Brain microvascular endothelial cell (primary cell): ENCODE measurements around the gene PRKCH.

Source experiments
- DNase-seq: peaks from one replicate; pipeline ENCODE4 v3.0.0-alpha.2; 2020
- H3K27ac ChIP-seq: fragments of 250-450 bp; sonication (Bioruptor Pico); 2 replicates; pipeline ENCODE4 v1.5.1; 2020; ENCODE audit warnings: mild to moderate bottlenecking, moderate library complexity
- H3K27me3 ChIP-seq: fragments of 250-450 bp; sonication (Bioruptor Pico); replicated peaks from 2 replicates; pipeline ENCODE4 v1.5.1; 2020; ENCODE audit warnings: mild to moderate bottlenecking
- H3K36me3 ChIP-seq: fragments of 250-450 bp; sonication (Bioruptor Pico); replicated peaks from 2 replicates; pipeline ENCODE4 v1.5.1; 2020; ENCODE audit warnings: mild to moderate bottlenecking
- H3K4me3 ChIP-seq: 2 replicates; pipeline ENCODE4 v1.5.1; 2011; ENCODE audit warnings: low read depth, mild to moderate bottlenecking, control low read depth, low read length, moderate library complexity
- in situ Hi-C: cut with HindIII; loops from 2 replicates; pipeline ENCODE4 v1.10.0; 2017; ENCODE audit warnings: low sequenced_read_pairs, low pct_ligation_motif_present
- TF ChIP-seq, protein P1 (sequence below): IDR thresholded peaks from 2 replicates; pipeline ENCODE4 v1.5.1; 2011; ENCODE audit warnings: low read depth, mild to moderate bottlenecking, moderate library complexity, low read length, control low read depth, inconsistent platforms; ENCODE audit errors: missing control alignments

The PRKCH gene

DNA sequence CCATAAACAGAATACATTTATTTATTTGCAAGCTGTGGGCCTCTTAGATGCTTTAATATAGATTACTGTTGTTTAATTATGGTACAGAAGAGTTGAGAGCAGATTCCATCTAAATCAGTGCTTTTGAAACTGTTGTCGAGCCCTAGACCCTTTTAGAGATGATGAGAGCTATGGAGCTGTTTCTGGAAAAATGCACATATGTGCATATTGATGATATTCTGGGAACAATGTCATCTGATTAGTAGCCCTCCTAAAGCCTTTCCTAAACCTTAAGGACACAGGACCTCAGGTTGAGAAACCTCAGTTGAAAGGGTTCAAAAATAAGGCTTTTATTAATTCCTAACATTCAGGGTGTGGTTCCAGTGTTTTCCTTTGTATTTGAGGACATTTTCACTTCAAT, 11.7 kb downstream of the PRKCH start:
- H3K36me3 ChIP-seq = no peaks in the 10 kb centered on the region
- H3K27me3 ChIP-seq = no peaks in the 10 kb centered on the region
- TF ChIP-seq, protein P1, sequence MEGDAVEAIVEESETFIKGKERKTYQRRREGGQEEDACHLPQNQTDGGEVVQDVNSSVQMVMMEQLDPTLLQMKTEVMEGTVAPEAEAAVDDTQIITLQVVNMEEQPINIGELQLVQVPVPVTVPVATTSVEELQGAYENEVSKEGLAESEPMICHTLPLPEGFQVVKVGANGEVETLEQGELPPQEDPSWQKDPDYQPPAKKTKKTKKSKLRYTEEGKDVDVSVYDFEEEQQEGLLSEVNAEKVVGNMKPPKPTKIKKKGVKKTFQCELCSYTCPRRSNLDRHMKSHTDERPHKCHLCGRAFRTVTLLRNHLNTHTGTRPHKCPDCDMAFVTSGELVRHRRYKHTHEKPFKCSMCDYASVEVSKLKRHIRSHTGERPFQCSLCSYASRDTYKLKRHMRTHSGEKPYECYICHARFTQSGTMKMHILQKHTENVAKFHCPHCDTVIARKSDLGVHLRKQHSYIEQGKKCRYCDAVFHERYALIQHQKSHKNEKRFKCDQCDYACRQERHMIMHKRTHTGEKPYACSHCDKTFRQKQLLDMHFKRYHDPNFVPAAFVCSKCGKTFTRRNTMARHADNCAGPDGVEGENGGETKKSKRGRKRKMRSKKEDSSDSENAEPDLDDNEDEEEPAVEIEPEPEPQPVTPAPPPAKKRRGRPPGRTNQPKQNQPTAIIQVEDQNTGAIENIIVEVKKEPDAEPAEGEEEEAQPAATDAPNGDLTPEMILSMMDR = no peak
- in situ Hi-C loops = no loop called here
- no peak for DNase-seq
- no peak overlapping the region for H3K27ac ChIP-seq
- no peak overlapping the region for H3K4me3 ChIP-seq

DNA sequence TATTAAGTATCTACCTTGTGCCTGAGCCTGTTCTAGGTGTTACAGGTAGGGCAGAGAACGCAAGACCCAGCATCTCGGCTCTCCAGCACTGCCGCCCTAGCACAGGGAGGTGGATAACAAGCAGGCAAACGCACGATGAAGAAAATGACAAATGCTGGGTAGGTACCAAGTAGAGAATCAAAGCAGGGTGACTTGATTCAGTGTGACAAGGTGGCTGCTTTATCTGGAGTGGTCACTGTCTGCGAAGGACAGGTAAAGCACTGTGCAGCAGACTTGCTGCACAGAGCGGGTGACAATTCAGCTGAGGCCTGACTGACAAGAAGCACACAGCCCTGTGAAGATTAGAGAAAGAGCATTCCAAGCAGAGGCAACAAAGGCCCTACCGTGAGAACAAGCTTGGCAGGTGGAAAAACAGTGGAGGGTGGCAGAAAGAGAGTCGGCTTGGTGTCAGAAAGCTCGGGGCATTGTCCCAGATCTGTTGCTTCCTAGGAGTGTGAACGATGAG, 12.9 kb downstream of the PRKCH start:
- H3K4me3 ChIP-seq = no peak overlapping the region
- no peak overlapping the region for H3K27ac ChIP-seq
- TF ChIP-seq, protein P1 = no peak
- in situ Hi-C loops = no loop called here
- no peaks in the 10 kb centered on the region for H3K36me3 ChIP-seq
- H3K27me3 ChIP-seq = no peaks in the 10 kb centered on the region
- no peak for DNase-seq

DNA sequence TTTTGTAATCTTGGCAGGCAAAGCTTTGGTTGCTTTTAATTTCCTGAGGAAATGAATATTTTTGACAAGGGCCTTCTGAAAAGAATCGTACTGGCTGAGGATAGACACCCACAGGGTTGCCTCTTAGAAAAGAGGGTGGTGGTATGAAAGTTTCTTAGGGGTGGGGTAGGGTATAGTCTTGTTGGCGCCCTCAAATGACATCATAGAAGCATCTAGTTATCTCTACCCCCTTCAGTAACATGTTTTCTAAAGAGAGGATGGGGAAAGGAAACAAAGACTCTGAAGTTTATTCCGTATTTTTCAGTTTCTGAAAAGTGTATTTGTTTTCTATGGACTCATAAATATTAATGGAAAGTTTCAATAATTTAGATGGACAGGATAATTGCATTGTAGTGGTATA, 13.7 kb downstream of the PRKCH start:
- Histone ChIP-seq H3K4me3 (no peak overlapping the region), H3K27me3 (no peaks in the 10 kb centered on the region), H3K36me3 (no peaks in the 10 kb centered on the region), H3K27ac (no peak overlapping the region)
- DNase-seq = no peak
- TF ChIP-seq, protein P1 = no peak
- in situ Hi-C loops = no loop called here

DNA sequence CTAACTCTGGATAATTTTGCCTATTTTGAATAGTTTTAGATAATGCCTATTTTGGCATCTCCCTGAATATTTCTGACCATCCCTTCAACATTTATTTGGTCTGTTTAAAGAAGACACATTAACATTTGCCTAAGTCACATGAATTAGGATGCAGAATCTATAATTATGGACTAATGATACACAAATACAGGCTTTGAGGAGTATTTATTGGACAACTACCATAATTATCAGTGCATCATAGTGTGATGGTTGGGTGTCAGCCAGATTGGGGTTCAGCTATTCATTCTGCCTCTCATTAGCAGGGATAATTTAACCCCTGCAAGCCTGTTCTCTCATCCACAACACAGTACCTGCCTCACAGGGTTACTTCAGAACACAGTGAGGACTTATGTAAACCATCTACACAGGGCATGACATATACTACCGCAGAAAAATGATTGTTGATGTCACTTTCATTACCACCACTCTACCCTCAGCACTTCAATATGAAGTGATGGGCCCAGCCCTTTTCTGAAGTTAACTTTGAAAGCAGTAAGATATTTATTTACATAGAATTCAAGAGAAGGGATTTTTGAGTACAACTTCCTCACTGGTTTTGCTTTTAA, 14.4 kb downstream of the PRKCH start:
- no peak for DNase-seq
- Histone ChIP-seq H3K27ac (no peak overlapping the region), H3K4me3 (no peak overlapping the region), H3K27me3 (no peaks in the 10 kb centered on the region), H3K36me3 (no peaks in the 10 kb centered on the region)
- TF ChIP-seq, protein P1 = no peak
- in situ Hi-C loops = no loop called here

DNA sequence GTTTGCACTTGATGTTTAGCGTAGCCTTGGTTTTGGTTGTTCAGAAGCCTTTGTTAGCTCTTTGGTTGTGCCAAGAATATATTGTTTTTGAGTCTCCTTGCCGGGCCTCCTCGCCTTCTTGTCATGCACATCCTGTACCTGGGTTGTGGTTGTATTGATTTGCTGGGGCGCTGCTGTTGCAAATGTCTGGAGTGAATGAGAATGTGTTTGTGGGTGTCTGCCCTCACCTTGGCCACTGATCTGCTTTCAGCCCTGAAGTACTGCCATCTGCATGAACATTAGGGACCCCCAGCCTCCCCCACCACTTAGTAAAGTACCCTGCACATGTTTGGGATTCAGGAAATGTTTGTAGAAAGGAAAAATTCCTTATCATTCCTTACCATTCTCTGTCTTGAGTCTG, 16.5 kb downstream of the PRKCH start:
- no peak overlapping the region for H3K4me3 ChIP-seq

More for the DNA sequence above, 16.5 kb downstream of the PRKCH start:
- Histone ChIP-seq H3K36me3 (no peaks in the 10 kb centered on the region), H3K27ac (no peak overlapping the region), H3K27me3 (no peaks in the 10 kb centered on the region)
- DNase-seq = no peak
- TF ChIP-seq, protein P1 = no peak
- in situ Hi-C loops = no loop called here
